Activated CD8-positive, alpha-beta memory T cell treated with anti-CD3 and anti-CD28 coated beads, Interleukin-2, amount 50 U/mL, for 48 hours (primary cell): Measurements from ENCODE around the gene CNR2.
"Not testable (repeated sequence)": the region's sequence is repeated elsewhere in the genome, so short reads cannot be mapped to it uniquely, and the experiment has no call there.

ENCODE experiments used
- DNase-seq: peaks from one replicate; pipeline ENCODE4 v3.0.0-alpha.2; 2020

CNR2 gene

GRCh38 chr1:23827717-23828116, 85.4 kb downstream of the CNR2 start:
- no peak for DNase-seq

GRCh38 chr1:23826590-23826989, 86.6 kb downstream of the CNR2 start:
- not testable (repeated sequence) for DNase-seq

GRCh38 chr1:23825762-23826522, 87.2 kb downstream of the CNR2 start:
- DNase-seq = no peak

GRCh38 chr1:23825076-23825761, 87.9 kb downstream of the CNR2 start, which contains the start of gene HMGCL:
Gene HMGCL (minus strand): TSS chr1:23825429. CDS start chr1:23825415, 14 bp downstream.
- peak; percentile 92 for DNase-seq

GRCh38 chr1:23824711-23825075, 88.5 kb downstream of the CNR2 start:
- DNase-seq = no peak

- DNase-seq = no peak
These were observed 89.4 kb downstream of the CNR2 start for GRCh38 chr1:23823767-23824166.
